NCI-H82 treated with DMSO at 0.1 percent for 48 hours (cell line): ENCODE measurements around the gene PHF21B.
"Not testable (repeated sequence)": the region's sequence is repeated elsewhere in the genome, so short reads cannot be mapped to it uniquely, and the experiment has no call there.

ENCODE experiments used
- DNase-seq: peaks from one replicate; lab custom pipeline; 2025; ENCODE audit not compliant: unreplicated experiment; lab: John Stamatoyannopoulos, UW

PHF21B gene

DNA sequence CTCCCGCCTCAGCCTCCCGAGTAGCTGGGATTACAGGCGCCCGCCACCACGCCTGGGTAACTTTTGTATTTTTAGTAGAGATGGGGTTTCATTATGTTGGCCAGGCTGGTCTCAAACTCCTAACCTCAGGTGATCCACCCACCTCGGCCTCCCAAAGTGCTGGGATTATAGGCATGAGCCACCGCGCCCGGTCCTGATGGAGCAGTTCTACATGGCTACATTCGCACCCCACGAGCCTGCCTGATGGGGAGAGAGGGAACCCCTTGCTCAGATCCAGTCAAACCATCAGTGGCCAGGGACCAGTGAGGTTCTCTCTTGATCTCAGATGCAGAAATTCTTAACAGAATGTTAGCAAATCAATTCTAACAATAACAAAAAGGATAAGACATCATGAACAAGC is 88.0 kb downstream of the PHF21B start:
- DNase-seq: not testable (repeated sequence)

DNA sequence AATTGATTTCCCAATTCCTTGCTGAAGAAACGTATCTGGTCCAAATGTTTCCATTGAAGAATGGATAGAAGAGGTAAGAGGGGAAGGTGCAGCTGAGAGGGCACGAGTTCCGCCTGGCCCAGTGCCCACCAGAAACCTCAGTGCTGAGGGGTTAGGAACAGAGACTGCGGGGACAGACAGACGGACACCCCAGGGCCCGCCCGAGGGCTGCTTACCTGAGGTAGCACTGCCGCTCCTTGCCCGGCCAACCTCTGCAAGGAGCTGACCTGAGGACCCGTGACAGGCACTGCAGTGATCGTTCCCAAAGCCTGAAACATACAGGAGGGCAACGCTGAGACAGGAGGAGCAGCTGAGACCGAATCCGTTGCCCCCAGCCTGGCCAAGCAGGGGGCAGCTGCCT is 89.6 kb downstream of the PHF21B start:
- no peak for DNase-seq

DNA sequence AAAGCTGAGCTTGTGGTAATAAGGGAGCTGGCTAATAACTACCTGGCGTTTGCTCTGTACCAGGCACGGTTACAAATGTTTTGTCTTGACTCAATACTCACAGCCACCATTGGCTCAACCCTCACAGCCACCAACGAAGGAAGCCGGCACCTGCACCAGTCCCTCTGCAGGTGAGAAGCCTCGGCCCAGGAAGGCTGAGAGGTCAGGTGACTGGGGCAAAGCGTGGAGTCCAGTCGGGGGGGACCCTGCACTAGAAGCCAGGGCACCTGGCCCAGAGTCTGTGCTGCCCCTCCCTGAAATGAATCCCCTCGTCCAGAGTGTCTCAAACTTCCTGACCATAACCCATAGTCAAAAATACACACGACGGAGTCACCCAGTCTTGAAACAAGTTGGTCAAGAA is 90.1 kb downstream of the PHF21B start:
- no peak for DNase-seq

DNA sequence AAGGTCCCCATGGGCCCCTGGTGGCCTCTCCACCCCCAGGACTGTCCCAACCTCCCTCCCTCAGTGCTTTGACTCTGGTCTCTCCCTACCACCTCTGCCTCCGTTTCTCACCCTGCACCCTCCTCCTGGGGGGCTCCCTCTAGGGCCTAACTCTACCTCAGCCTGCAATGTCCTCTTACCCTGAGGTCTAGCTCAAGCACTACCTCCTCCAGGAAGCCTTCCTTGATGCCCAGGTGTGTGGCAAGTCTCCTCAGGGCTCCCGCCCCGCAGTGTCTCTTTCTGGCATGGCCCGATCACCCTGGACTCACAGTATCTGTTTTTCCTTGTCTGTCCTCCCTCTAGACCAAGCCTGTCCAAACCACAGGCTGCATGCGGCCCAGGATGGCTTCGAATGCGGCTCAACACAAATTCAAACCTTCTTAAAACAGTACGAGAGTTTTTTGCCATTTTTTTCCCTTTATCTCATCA is 90.8 kb downstream of the PHF21B start:
- DNase-seq: no peak

DNA sequence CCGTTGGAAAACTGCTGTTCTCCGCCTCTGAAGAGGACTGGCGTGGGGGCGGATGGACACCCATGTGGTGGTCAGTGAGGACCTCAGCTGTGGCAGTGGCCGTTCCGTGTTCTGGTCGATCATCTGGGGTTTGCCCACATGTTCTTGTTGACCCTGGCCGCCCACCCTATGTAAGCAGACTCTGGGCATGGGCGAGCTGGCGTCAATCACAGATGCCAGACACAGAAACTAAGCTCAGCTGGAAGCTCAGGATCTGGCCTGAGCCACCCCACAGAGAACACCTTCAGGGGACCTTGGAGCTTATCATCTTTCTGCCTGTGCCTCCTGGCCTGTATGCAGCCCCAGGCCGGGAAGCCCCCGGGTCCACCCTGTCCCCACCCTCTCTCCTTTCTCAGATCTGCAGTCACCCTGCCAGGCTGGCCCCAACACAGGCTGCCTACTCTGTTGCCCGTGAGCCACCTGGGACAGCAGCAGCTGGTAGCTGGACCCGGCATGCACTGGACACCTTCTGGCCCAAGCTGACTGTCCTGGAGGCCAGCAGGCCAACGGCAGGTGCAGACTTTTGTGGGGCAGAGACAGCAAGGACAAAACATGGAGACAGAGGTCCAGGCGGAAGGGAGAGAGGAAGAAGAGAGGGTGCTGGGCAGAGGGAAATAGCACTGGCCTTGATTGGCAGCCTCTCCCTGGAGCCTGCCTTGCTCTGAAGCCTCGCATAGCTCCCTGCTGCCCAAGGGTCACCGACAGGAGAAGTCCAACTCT is 91.5 kb downstream of the PHF21B start:
- DNase-seq: no peak

DNA sequence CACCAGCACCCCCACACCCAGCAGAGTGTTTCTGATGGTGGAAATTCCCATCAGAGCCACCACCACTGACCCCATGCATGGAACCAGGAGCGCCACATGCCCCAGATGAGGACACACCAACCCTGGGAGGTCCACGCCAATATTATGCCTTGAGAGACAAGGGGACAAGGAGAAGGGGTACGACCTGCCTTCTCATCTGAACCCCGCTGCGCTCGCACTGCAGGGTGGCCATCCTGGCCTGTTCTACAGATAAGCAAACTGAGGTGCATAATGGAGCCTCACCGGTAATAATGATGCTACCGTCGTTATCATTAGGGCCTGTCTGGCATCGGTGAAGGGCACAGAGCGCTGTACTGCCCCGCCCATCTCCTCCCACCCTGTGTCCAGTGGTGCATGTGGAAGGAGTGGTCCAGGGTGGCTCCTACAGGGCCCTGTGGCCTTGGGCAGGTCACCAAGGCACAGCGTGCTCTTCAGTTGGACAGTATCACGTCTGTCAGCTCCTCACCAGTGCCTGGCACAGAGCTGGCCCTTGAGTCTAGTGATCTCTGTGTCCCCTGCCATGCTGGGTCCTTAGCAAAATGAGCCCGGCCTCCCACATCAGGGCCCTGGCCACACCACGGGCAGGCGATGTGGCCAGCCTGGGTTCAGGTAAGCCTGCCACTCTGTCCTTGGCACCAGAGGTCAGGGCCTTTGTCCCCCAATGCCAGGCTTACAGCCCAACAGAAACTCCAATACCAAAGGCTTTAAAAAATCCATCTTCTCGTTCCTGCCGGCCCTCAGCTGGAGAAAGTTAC is 92.2 kb downstream of the PHF21B start:
- no peak for DNase-seq

DNA sequence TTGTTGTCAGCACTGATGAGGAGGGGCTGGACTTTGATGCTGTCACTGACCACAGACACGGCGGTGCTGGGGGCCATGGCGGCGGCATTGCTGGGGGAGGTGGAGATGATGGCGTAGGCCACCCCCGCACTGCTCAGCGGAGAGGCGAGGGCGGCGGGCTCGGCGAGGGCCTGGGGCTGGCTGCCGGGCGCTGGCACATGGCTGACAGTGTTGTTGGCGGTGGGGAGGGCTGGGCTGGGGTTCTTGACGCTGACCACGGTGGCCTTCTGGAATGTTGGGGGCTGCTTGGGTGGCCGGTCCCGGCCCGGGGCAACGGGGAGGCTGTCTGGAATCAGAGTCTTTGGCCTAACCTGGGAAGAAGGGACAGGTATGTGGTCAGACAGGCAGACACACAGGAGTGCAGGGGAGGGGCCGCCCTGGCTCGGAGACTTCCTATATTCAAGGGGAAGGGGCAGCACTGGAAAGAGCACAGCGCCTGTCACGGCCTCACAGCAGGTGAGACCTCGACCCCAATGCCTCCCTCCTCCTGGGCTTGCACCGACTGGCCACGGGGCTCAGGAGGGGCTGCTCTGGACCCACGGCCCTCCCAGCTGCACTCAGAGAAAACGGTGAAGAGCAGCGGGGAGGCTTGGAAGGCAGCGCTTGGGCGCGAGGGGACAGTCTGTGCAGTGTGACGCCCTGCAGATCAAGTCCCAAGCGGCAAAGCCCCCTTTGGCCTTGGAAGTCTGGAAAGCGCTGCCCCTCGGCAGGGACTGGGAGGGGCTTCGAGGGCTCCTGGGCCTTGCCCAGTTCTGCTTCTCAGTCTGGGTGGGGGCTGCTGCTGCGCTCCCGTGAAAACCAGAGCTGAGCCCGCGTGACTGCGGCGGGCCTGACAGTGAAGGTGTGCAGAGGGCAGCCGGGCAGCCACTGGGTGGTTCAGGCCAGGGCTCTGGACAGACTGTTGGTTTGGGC is 93.2 kb downstream of the PHF21B start:
- no peak for DNase-seq

DNA sequence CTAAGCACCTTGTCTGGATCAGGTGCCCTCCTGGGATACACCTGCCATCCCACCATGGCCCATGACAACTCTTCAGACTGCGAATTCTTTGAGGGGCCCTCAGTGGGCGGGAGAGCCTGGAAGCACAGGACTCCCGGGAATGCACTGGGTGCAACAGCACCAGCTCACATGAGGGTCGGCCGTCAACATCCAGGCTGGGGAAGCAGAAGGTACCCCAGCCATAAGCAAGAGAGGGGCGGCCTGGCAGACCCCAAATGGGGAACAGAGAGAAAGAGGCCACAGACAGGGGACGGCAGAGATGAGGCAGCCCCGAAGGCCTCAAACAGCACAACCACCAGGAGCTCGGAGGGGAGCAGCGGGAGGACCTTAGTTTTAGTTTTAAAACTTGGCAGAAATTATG is 94.4 kb downstream of the PHF21B start:
- DNase-seq: no peak

DNA sequence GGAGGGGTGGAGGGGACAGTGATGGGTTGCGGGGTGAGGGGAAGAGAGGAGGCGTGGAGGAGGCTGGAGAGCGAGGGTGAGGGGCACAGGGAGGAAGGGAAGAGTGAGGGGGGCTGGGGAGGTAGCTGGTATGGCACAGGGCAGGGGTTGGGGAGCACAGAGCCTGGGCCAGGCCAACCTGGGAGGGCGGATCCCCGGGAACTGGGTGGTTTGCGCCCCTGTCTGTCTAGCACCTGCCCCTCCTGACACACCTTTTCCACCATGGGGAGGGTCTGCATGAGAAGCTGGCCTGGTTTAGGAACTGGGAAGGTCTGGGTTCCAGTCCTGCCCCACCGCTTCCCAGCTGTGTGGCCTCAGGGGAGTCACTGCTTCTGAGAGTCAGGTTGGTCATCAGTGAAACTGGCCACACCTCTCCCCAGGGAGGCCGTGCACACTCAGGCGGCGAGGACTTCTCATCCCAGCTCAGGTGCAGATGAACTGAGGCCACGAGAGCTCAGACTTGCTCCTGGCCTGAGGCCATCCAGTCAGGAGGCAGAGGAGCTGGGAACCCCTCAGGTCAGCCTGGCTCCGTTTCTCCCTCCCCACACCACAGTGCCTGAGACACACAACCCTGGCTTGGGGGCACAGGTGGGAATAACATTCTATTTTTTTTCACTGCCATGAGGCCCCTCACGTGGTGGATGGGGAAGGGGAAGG is 95.6 kb downstream of the PHF21B start:
- DNase-seq: no peak

DNA sequence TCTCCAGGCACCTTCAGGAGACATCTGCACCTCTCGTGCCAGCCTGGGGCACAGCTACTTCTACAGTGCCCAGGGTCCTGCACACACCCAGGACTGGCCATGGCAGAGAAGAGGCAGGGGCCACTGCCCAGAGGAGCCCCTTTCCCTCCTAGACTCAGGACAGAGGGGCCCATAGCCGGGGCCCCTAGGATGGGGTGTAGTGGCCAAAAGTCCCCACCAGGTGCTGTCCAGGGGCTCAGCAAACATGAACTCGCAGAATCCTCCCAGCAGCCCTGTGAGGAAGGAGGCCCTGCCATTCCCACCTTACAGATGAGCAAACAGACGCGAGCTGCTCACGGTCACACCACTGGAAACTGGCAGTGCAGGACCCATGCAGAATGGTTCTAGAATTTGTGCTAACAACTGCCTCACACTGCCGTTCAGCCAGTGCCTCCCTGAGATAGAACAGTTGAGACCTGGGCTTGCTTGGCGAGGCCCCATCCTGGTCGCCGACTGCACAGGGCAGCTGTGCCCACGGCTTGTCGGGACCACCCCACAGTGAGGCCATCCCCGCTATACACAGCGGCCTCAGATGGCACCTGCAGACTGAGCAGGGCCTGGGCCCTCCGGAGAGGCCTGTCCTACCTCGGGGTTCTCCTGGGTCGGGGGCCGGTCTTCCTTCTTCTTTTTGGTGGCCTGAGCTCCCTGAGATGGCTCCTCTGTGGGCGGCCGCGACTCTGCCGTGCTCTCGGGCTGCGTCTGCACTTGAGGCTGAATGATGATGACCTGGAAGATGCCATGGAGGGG is 96.4 kb downstream of the PHF21B start:
- no peak for DNase-seq

DNA sequence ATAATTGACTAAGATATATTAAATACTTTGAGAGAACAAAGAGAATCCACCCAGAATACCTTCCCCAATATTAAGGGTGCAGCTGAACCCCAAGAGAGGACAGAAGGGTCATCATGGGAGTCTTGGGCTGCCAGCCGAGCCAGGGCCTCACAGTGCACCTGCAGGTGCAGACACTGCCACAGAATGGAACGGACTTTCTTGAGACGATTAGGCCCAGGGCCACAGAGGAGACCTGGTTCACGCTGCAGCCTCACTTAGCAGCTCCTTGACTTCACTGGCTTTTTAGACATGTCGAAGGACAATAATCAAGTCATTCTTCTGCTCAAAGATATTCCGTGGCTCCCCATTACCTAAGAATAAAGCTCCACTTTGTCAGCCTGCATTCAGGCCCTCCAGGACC is 100.6 kb downstream of the PHF21B start:
- no peak for DNase-seq

DNA sequence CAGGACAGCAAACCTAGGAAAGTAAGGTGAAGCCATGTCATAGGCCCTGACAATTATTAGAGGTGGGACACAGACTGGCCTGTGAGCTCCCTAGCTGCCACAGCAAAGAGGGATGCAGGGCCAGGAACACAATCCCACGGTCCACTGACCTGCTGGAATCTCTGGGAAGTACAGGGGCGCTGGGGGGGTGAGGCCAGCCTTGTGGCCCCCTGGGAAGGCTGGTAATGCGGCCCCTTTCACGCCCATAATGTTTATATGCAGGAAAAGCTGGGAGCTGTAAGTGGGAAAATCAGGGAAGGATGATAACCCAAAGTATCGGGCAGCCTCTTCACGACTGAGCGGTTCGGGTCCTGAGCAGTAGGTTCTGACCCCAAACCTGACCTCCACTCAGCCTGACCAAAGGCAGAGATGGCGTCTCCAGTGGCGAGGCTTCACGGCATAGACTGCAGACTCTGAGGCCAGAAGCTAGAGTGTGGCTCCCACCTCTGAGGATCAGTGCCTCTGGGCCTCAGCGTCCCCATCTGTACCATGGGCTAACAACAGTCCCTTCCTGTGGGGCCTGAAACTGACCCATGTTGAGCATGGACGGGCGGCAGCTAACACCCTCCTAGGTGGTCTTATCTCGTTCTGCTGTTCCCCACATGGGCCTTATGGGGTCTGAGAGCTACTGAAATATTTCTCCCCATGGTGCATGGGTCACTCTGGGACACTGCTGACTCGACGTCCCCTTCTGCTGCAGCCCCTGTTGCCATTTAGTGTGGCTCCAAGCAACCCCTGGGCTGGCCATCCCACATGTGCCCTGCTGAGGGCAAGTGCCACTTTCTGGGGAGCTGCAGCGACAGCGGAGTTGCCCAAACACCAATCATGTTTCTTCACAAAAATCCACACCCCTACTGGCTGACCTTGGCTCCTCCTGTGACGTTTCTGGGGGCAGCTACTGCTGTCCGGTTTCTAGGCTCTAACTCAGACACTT is 101.8 kb downstream of the PHF21B start:
- DNase-seq: no peak

DNA sequence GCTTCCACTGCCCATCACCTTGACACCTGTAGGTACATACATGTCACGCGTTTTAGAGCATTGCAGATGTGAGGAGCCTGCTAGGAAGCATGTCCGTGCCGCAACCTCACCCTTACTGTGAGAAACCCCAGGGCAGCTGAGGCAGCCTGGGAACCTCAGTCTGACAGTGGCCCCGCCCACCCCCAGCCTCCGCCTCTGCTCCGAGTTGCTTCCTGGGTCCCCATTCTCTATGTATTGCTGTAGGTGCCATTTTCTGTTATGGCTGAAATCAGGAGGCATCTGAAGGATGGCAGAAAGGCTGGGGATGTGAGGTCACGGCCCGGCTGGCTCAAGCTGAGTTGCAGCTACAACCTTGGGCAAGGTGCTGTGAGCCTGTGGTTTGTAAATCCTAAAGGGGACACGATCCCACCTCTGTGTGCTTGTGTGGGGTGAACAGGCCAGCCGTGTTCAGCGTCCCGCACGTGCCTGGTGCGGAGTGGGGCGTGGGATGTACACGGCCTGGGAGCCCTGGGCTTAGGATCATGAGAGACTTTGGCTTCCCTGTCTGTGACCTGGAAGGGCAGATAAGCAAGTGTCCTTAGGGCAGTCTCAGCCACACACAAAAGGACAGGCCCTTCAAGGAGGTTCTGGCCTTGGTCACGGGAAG is 102.7 kb downstream of the PHF21B start:
- DNase-seq: no peak

DNA sequence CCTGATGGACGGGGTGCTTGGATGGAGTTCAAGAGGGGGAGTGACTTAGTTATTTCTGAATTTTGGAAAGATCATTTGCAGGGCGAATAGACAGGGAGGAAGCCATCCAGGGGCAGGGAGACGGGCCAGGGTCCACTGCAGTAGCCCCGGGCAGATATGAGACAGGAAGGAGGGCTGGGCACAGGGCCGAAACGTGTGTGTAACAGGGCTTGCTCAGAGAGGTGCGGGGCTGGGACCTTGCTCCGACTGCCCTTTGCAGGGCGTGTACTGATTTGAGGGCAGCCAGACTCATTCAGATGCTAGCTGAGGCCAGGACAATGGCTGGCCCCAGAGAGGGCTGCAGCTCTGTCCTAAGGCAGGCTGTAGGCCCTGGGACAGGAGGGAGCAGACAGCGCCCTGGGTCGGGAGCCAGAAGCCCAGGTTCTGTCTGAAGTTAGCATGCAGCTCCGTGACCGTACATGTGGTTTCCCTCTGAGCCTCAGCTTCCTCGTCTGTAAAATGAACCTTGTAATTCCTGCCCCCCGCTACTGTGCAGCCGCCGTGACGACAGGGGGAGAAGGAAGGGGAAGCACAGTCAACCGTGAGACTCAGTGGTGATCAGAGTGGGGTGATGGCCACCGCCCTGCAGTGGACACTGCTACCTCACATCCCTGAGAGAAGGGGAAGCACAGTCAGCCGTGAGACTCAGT is 103.4 kb downstream of the PHF21B start:
- DNase-seq: no peak

DNA sequence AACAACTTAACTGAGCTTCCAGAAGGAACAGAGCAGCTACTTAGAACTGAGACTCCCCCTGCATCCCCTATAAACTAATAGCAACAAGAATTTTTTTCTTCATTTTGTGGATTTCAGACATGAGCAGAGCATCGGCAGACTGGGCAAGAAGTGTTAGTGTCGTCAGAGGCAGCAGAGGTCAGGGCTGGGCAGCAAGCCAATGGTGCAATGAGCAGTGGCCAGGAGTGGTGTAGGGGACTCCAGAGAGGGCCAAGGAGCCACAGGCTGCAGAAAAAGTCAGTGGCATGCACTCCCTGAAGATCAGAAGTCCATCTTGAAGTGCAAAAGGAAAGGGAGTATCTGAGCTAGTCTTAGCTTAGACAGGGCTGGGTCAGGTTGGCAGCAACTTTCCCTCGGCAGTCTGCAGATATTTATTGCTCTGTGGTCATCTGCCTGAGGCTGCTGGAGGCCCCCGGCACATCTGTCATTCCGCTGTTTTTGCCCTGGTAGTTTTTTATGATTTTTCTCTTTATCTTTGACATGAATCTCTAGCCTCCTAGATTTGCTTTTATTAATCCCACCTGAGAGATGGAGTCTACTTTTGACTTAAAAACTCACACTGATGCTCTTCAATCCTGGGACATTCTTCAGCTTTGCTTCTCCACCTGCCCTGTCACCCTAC is 105.2 kb downstream of the PHF21B start:
- not testable (repeated sequence) for DNase-seq

DNA sequence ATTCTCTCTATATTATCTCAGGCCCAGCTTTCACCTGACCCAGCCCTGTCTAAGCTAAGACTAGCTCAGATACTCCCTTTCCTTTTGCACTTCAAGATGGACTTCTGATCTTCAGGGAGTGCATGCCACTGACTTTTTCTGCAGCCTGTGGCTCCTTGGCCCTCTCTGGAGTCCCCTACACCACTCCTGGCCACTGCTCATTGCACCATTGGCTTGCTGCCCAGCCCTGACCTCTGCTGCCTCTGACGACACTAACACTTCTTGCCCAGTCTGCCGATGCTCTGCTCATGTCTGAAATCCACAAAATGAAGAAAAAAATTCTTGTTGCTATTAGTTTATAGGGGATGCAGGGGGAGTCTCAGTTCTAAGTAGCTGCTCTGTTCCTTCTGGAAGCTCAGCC is 106.6 kb downstream of the PHF21B start:
- not testable (repeated sequence) for DNase-seq

DNA sequence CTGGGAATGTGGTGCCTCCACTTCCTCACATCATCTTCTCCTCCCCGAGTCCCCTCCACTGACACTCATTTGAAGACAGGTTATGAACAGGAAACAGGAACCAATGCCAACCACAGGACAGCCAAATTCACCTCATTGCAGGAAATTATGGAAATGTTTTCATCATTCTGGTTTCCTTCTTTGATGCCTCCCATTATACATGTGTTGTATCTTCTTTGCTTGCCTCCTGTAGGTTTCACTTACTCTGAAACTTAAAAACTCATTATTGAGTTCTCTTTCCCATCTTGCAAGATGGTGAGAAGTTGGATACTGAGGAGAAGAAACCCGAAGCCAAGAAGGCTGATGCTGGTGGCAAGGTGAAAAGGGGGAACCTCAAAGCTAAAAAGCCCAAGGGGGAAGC is 108.5 kb downstream of the PHF21B start:
- DNase-seq: no peak
